NT2/D1 (cell line): Measurements from ENCODE around the gene CNTFR.

Source experiments
- DNase-seq: peaks from one replicate; pipeline ENCODE4 v3.0.0-alpha.2; 2011; ENCODE audit warnings: low read depth, low spot score
- H3K27me3 ChIP-seq: 2 replicates; pipeline ENCODE4 v1.6.0; 2011; ENCODE audit warnings: mild to moderate bottlenecking; ENCODE audit not compliant: insufficient read length, insufficient read depth
- H3K36me3 ChIP-seq: 2 replicates; pipeline ENCODE4 v1.6.1; 2011; ENCODE audit warnings: mild to moderate bottlenecking, low read length, mixed read lengths; ENCODE audit not compliant: insufficient read depth, insufficient read length
- H3K4me1 ChIP-seq: 2 replicates; pipeline ENCODE4 v1.5.1; 2011; ENCODE audit not compliant: insufficient read depth, insufficient read length
- H3K4me3 ChIP-seq: 2 replicates; pipeline ENCODE4 v1.5.1; 2011; ENCODE audit warnings: low read depth; ENCODE audit not compliant: insufficient read length
- H3K9ac ChIP-seq: 2 replicates; pipeline ENCODE4 v1.6.0; 2011; ENCODE audit warnings: low read depth; ENCODE audit not compliant: insufficient read length
- H3K9me3 ChIP-seq: 2 replicates; pipeline ENCODE4 v1.5.1; 2011; ENCODE audit warnings: mild to moderate bottlenecking, low read length; ENCODE audit not compliant: insufficient read depth
- SUZ12 ChIP-seq: IDR thresholded peaks from 2 replicates; pipeline ENCODE4 v1.6.1; 2011; ENCODE audit not compliant: insufficient read length, insufficient read depth; ENCODE audit errors: extremely low read depth
- YY1 ChIP-seq: IDR thresholded peaks from 2 replicates; pipeline ENCODE4 v1.6.1; 2011; ENCODE audit not compliant: insufficient read length, insufficient read depth
- ZNF274 ChIP-seq: IDR thresholded peaks from 2 replicates; pipeline ENCODE4 v1.6.1; 2011; ENCODE audit warnings: mild to moderate bottlenecking, low read depth, low read length

The CNTFR gene

GRCh38 chr9:34522971-34523797 lies 66.3 kb downstream of the CNTFR start, which contains the start of gene ENHO:
ENHO (minus strand) TSS chr9:34522990; CDS start chr9:34521695, 1,295 bp downstream.
- H3K4me3 ChIP-seq, result peak within 1 kb of the TSS; percentile 42
- peaks cover 31% of the 10 kb centered on the region for H3K27me3 ChIP-seq
- no peaks in the 10 kb centered on the region for H3K36me3 ChIP-seq
- TF ChIP-seq SUZ12, result no peak
- TF ChIP-seq ZNF274, result no peak
- TF ChIP-seq YY1, result no peak
- H3K9me3 ChIP-seq, result no peaks in the 10 kb centered on the region
- H3K4me1 ChIP-seq, result peaks cover 4% of the 10 kb centered on the region
- peak; percentile 85 for DNase-seq
- peak within 1 kb of the TSS; percentile 85 for H3K9ac ChIP-seq

- Histone ChIP-seq H3K4me1 (peaks cover 6% of the 10 kb centered on the region), H3K9me3 (no peaks in the 10 kb centered on the region), H3K9ac (peak overlapping the region; percentile 83), H3K4me3 (peak overlapping the region; percentile 42), H3K27me3 (peaks cover 31% of the 10 kb centered on the region), H3K36me3 (no peaks in the 10 kb centered on the region)
- no peak for DNase-seq
- no peak for TF ChIP-seq SUZ12
- TF ChIP-seq ZNF274, result no peak
- no peak for TF ChIP-seq YY1
These were observed 67.2 kb downstream of the CNTFR start for GRCh38 chr9:34522091-34522887.

GRCh38 chr9:34521406-34522045 lies 68.0 kb downstream of the CNTFR start:
- H3K4me1 ChIP-seq, result peaks cover 6% of the 10 kb centered on the region
- DNase-seq, result no peak
- no peaks in the 10 kb centered on the region for H3K9me3 ChIP-seq
- H3K4me3 ChIP-seq, result no peak overlapping the region
- no peak for TF ChIP-seq YY1
- TF ChIP-seq SUZ12, result no peak
- no peak for TF ChIP-seq ZNF274
- no peaks in the 10 kb centered on the region for H3K36me3 ChIP-seq
- peak overlapping the region; percentile 83 for H3K9ac ChIP-seq
- H3K27me3 ChIP-seq, result peaks cover 31% of the 10 kb centered on the region

- Histone ChIP-seq H3K27me3 (peaks cover 28% of the 10 kb centered on the region), H3K4me3 (no peak overlapping the region), H3K36me3 (no peaks in the 10 kb centered on the region), H3K9me3 (no peaks in the 10 kb centered on the region), H3K4me1 (peaks cover 6% of the 10 kb centered on the region), H3K9ac (no peak overlapping the region)
- TF ChIP-seq YY1 (no peak), ZNF274 (no peak), SUZ12 (no peak)
- no peak for DNase-seq
These were observed 68.8 kb downstream of the CNTFR start for GRCh38 chr9:34520505-34521385.

- Histone ChIP-seq H3K9me3 (no peaks in the 10 kb centered on the region), H3K36me3 (no peaks in the 10 kb centered on the region), H3K4me1 (peaks cover 6% of the 10 kb centered on the region), H3K9ac (no peak overlapping the region), H3K4me3 (no peak overlapping the region), H3K27me3 (peaks cover 22% of the 10 kb centered on the region)
- TF ChIP-seq YY1 (no peak), SUZ12 (no peak), ZNF274 (no peak)
- DNase-seq, result no peak
These were observed 69.4 kb downstream of the CNTFR start for GRCh38 chr9:34520096-34520495.

GRCh38 chr9:34519321-34520020 lies 70.1 kb downstream of the CNTFR start:
- no peak overlapping the region for H3K4me3 ChIP-seq
- peaks cover 15% of the 10 kb centered on the region for H3K27me3 ChIP-seq

More at GRCh38 chr9:34519321-34520020, 70.1 kb downstream of the CNTFR start:
- peaks cover 10% of the 10 kb centered on the region for H3K4me1 ChIP-seq
- H3K9me3 ChIP-seq, result no peaks in the 10 kb centered on the region
- no peak overlapping the region for H3K9ac ChIP-seq
- TF ChIP-seq ZNF274, result no peak
- no peak for TF ChIP-seq SUZ12
- no peak for TF ChIP-seq YY1
- no peak for DNase-seq
- no peaks in the 10 kb centered on the region for H3K36me3 ChIP-seq
